Measurements from ENCODE around the gene TANGO2. TPM values are rescaled to one million over a fixed set of nuclear protein-coding genes. Genes with fewer than 3 reads are reported as not detected.

Gene TANGO2
- total RNA-seq, 4 donors from 2014 or later, result 12.4 to 36.1 (median 19.8) TPM

DNA sequence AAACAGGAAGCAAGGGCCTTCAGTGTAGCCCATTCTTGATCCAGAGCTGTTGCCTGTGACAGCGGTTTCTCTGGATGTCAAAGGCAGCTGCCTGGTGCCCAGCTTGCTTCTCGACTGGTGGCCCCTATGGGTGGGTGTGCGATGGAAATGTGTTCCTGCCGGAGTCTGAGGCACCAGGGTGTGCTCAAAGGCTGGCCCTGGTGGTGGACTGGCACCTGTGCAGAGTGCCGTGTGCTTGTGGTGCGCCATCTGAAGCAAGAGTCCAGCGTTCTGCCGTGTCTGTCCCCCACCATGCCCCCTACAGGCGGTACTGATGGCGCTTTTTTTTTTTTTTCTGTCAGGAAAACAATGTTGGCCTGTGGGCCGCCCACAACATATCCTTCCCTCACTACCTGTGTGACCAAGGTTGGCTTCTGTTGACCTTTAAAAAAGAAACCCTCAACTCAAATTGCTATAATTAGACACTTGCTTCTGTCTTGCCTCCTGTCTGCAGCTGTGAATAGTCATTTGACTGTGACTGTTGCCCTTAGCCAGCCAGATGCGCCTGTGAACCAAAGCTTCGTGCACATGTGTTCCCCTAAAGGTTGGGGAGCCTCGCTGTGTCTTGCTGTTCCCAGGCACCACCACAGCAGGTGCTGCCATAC is 90.3 kb downstream of the TANGO2 start:
- H3K4me3 ChIP-seq (ENCODE audit: low read depth, poor library complexity, severe bottlenecking), result no peak overlapping the region
- no peak for DNase-seq (ENCODE audit: low spot score in 2 of 2)
- no peak for TF ChIP-seq POLR2A (IDR thresholded peaks at IDR 0.05)
- TF ChIP-seq, protein P1, sequence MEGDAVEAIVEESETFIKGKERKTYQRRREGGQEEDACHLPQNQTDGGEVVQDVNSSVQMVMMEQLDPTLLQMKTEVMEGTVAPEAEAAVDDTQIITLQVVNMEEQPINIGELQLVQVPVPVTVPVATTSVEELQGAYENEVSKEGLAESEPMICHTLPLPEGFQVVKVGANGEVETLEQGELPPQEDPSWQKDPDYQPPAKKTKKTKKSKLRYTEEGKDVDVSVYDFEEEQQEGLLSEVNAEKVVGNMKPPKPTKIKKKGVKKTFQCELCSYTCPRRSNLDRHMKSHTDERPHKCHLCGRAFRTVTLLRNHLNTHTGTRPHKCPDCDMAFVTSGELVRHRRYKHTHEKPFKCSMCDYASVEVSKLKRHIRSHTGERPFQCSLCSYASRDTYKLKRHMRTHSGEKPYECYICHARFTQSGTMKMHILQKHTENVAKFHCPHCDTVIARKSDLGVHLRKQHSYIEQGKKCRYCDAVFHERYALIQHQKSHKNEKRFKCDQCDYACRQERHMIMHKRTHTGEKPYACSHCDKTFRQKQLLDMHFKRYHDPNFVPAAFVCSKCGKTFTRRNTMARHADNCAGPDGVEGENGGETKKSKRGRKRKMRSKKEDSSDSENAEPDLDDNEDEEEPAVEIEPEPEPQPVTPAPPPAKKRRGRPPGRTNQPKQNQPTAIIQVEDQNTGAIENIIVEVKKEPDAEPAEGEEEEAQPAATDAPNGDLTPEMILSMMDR (IDR thresholded peaks at IDR 0.05), result no peak
- intact Hi-C loops (cut with DNase I; ENCODE audit: low total_unique reads), result no loop called here
- 63 to 67% methylated on average over 14 of the region's 14 CpGs for WGBS, 2 donors

DNA sequence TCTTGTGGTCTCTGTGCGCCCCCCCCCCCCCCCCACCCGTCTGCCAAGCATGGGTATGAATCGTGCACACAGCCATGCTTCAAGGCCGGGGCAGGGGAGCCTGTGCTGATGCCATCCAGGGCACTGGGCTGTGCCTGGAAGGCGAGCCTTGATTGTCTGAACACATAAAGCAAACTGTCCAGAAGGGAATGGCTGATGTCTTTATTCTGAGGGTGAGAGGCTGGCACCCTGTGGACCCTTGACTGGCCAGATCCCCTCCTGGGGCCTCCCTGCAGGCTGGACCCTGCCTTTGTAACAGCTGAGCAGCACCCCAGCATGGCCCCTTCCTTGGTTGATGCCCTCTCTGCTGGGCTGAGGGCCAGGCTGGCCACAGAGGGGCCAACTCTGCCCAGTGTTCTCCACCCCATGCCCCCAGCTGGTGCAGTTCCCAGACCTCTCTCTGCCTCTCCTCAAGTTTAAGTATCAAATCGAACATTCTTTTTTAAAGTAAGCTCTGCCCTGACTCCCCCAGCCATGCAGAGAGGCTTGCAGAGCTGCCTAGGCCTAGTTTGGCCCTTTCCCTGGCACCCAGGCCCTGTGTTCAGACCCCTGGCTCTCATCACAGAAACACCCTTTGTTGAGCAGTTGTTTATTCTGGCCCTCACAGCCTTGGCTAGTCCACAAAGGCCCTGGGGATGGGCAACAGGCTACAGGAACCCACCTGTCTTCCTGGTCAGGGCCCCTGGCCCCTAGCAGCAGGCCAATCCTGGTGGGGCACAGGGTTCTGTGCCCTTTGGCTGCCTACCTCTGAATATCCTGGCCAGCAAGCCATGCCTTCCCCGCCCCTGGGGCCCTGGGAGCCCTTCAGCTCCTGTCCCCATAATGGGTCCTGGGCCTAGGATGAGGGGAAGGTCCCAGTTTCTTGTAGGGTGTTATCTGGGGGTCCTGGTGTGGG is 91.0 kb downstream of the TANGO2 start:
- TF ChIP-seq POLR2A (IDR thresholded peaks at IDR 0.05), result no peak
- TF ChIP-seq, protein P1 (IDR thresholded peaks at IDR 0.05), result no peak
- 76 to 84% methylated on average over 7 of the region's 7 CpGs for WGBS, 2 donors
- intact Hi-C loops (cut with DNase I; ENCODE audit: low total_unique reads), result no loop called here
- no peak overlapping the region for H3K4me3 ChIP-seq (ENCODE audit: low read depth, poor library complexity, severe bottlenecking)
- DNase-seq (ENCODE audit: low spot score in 2 of 2), result no peak

DNA sequence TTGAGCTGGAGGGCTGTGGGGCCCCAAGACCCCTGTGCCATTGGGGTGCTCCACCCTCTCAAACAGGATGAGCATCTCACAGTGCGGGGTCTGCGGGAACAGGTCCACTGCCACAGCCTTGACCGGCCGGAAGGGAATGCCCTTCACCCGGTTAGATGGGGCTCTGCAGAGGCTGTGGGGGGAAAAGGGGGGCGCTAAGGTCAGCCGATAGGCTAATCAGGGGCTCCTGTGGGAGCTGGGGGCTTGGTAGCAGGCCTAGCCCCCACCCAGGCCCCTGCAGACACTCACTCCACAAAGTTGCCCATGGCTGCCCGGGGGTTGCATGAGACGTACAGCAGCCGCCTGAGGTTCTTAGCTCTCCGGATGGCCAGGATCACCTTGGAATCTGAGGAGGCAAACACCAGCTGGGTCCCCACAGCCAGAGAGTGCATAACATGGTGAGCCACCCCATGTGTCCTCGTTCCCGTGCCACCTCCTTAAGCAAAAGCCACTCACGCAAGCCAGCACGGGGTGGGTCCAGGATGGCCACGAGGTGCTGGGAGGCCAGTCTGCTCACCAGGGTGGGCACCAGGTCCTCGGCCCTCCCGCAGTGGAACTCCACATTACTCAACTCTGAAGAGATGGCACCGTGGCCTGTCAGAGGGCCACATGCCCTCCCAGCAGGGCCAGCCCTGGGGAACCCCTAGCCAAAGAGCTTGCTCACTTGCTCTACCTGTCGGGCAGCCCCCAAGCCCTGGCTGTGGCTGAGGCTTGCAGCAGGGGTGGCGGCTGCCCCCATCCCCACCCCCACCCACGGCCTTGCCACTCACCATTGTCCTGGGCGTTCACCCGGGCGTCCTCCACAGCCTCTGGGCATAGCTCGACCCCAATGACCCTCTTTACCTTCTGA is 92.0 kb downstream of the TANGO2 start:
- DNase-seq (ENCODE audit: low spot score in 2 of 2), result no peak
- TF ChIP-seq POLR2A (IDR thresholded peaks at IDR 0.05), result no peak
- TF ChIP-seq, protein P1 (IDR thresholded peaks at IDR 0.05), result no peak
- intact Hi-C loops (cut with DNase I; ENCODE audit: low total_unique reads), result no loop called here
- H3K4me3 ChIP-seq (ENCODE audit: low read depth, poor library complexity, severe bottlenecking), result no peak overlapping the region
- WGBS, 2 donors, result 73 to 81% methylated on average over 23 to 26 of the region's 26 CpGs

DNA sequence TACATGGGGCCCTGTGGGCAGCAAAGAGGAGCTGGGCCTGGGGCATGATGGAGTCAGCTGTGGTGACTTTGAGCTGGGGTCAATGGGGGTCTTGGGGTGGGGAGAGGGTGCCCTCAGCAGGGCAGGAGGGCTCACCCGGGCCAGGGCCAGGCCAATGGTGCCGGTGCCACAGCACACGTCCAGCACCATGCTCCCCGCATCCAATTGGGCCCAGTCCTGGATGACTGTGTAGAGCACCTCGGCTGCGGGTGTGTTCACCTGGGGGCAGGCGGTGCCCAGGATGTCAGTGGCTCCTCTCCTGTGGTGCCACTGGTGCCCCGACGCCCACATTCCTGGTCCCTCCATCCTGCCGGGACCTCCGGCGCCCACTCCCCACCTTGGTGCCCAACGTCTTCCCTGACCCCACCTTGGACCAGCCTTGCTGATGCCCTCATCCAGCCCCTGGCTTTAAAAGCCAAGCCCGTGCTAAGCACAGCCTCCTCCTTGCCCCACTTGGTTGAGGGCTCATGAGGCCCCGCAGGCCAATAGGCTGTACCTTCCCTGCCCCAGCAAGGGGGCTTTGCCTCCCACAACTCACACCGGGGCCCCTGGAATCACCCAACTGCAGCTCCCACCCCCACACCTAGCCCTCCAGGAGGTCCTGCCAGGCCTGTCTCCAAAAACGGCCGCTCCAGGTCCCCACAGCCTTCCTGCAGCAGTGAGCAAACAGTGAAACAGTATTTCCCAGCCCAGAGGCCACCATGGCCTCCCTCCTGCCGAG is 92.8 kb downstream of the TANGO2 start:
- 79 to 85% methylated on average over 17 to 18 of the region's 19 CpGs for WGBS, 2 donors
- DNase-seq (ENCODE audit: low spot score in 2 of 2), result no peak
- TF ChIP-seq POLR2A (IDR thresholded peaks at IDR 0.05), result no peak
- TF ChIP-seq, protein P1 (IDR thresholded peaks at IDR 0.05), result no peak
- H3K4me3 ChIP-seq (ENCODE audit: low read depth, poor library complexity, severe bottlenecking), result no peak overlapping the region
- intact Hi-C loops (cut with DNase I; ENCODE audit: low total_unique reads), result no loop called here

All from lower leg skin (tissue), 4 donors.